Measurements from ENCODE around the gene EXD2.
"Not testable (repeated sequence)": the region's sequence is repeated elsewhere in the genome, so short reads cannot be mapped to it uniquely, and the experiment has no call there.

The EXD2 gene

GRCh38 chr14:69191340-69192111, at the start of gene EXD2:
Gene EXD2 (plus strand): TSS chr14:69191498. CDS start chr14:69209471, 17,973 bp downstream.
- DNase-seq (ENCODE audit: low read depth in 2 of 2), result peak; percentile 52 to 60

- DNase-seq (ENCODE audit: low read depth in 2 of 2), result no peak
Measured at GRCh38 chr14:69141550-69141949, 49.7 kb upstream of the EXD2 start.

- DNase-seq (ENCODE audit: low read depth in 2 of 2), result no peak
Measured at GRCh38 chr14:69142101-69142500, 49.2 kb upstream of the EXD2 start.

GRCh38 chr14:69149461-69150244, 41.6 kb upstream of the EXD2 start:
- no peak for DNase-seq (ENCODE audit: low read depth in 2 of 2)

- peak; percentile 69 to 72 for DNase-seq (ENCODE audit: low read depth in 2 of 2)
Measured at GRCh38 chr14:69151458-69152180, 39.7 kb upstream of the EXD2 start.

GRCh38 chr14:69152181-69152901, 39.0 kb upstream of the EXD2 start:
- DNase-seq (ENCODE audit: low read depth in 2 of 2), result peak in 1 of 2 donors; percentile 33

GRCh38 chr14:69152902-69153151, 38.5 kb upstream of the EXD2 start, which contains the start of gene DCAF5:
Gene DCAF5 (minus strand): TSS chr14:69153119. CDS start chr14:69152978, 141 bp downstream.
- peak; percentile 83 to 85 for DNase-seq (ENCODE audit: low read depth in 2 of 2)

- DNase-seq (ENCODE audit: low read depth in 2 of 2), result no peak
Measured at GRCh38 chr14:69153152-69153872, 38.0 kb upstream of the EXD2 start.

- DNase-seq (ENCODE audit: low read depth in 2 of 2), result no peak
Measured at GRCh38 chr14:69153873-69154270, 37.4 kb upstream of the EXD2 start.

- DNase-seq (ENCODE audit: low read depth in 2 of 2), result no peak
Measured at GRCh38 chr14:69154779-69155178, 36.5 kb upstream of the EXD2 start.

GRCh38 chr14:69156224-69156623, 35.1 kb upstream of the EXD2 start:
- DNase-seq (ENCODE audit: low read depth in 2 of 2), result no peak

GRCh38 chr14:69161590-69161989, 29.7 kb upstream of the EXD2 start:
- DNase-seq (ENCODE audit: low read depth in 2 of 2), result no peak

- DNase-seq (ENCODE audit: low read depth in 2 of 2), result not testable (repeated sequence)
Measured at GRCh38 chr14:69165787-69166186, 25.5 kb upstream of the EXD2 start.

GRCh38 chr14:69170839-69171238, 20.5 kb upstream of the EXD2 start:
- no peak for DNase-seq (ENCODE audit: low read depth in 2 of 2)

GRCh38 chr14:69171569-69171968, 19.7 kb upstream of the EXD2 start:
- no peak for DNase-seq (ENCODE audit: low read depth in 2 of 2)

GRCh38 chr14:69175130-69175529, 16.2 kb upstream of the EXD2 start:
- DNase-seq (ENCODE audit: low read depth in 2 of 2), result no peak

- DNase-seq (ENCODE audit: low read depth in 2 of 2), result no peak
Measured at GRCh38 chr14:69181491-69181890, 9.8 kb upstream of the EXD2 start.

GRCh38 chr14:69182580-69182979, 8.7 kb upstream of the EXD2 start:
- DNase-seq (ENCODE audit: low read depth in 2 of 2), result not testable (repeated sequence)

GRCh38 chr14:69183735-69184134, 7.6 kb upstream of the EXD2 start:
- no peak for DNase-seq (ENCODE audit: low read depth in 2 of 2)

GRCh38 chr14:69190191-69190590, 1.1 kb upstream of the EXD2 start:
- DNase-seq (ENCODE audit: low read depth in 2 of 2), result no peak

GRCh38 chr14:69193721-69194120, 2.4 kb downstream of the EXD2 start:
- DNase-seq (ENCODE audit: low read depth in 2 of 2), result no peak
